ENCODE data around the gene UPF1.

The UPF1 gene

GRCh38 chr19:18878058-18878797 is 46.5 kb downstream of the UPF1 start:
- no peak for DNase-seq

- no peak for DNase-seq
These were observed 47.3 kb downstream of the UPF1 start for GRCh38 chr19:18878858-18879578.

- no peak for DNase-seq
These were observed 48.0 kb downstream of the UPF1 start for GRCh38 chr19:18879579-18880373.

- no peak for DNase-seq
These were observed 49.7 kb downstream of the UPF1 start for GRCh38 chr19:18881491-18881890.

- DNase-seq: no peak
These were observed 52.0 kb downstream of the UPF1 start for GRCh38 chr19:18883526-18884304.

- DNase-seq: no peak
These were observed 55.2 kb downstream of the UPF1 start for GRCh38 chr19:18886972-18887371.

- no peak for DNase-seq
These were observed 58.4 kb downstream of the UPF1 start for GRCh38 chr19:18889949-18890745.

- no peak for DNase-seq
These were observed 62.0 kb downstream of the UPF1 start for GRCh38 chr19:18893587-18894253.

GRCh38 chr19:18894254-18895037 is 62.7 kb downstream of the UPF1 start:
- peak; percentile 11 for DNase-seq

- DNase-seq: peak; percentile 13
These were observed 63.5 kb downstream of the UPF1 start for GRCh38 chr19:18895038-18895823.

- no peak for DNase-seq
These were observed 64.1 kb downstream of the UPF1 start, which contains the start of gene CERS1 for GRCh38 chr19:18895824-18896341. CERS1 (minus strand) TSS chr19:18896158; CDS start chr19:18896072, 86 bp downstream.

GRCh38 chr19:18896421-18896841 is 64.7 kb downstream of the UPF1 start:
- DNase-seq: no peak

- no peak for DNase-seq
These were observed 65.6 kb downstream of the UPF1 start for GRCh38 chr19:18897094-18898029.

- no peak for DNase-seq
These were observed 66.4 kb downstream of the UPF1 start for GRCh38 chr19:18898081-18898606.

- DNase-seq: no peak
These were observed 67.0 kb downstream of the UPF1 start for GRCh38 chr19:18898607-18899408.

- DNase-seq: no peak
These were observed 68.1 kb downstream of the UPF1 start for GRCh38 chr19:18899624-18900560.
